Progenitor cell of endocrine pancreas (in vitro differentiated cells): ENCODE measurements around the gene ATR. TPM values are rescaled to one million over a fixed set of nuclear protein-coding genes. Genes with fewer than 3 reads are reported as not detected.
"Not testable (repeated sequence)": the region's sequence is repeated elsewhere in the genome, so short reads cannot be mapped to it uniquely, and the experiment has no call there.

ENCODE experiments used
- DNase-seq: peaks from one replicate; pipeline ENCODE4 v3.0.0; 2021; ENCODE audit warnings: low spot score; ENCODE audit not compliant: unreplicated experiment
- H3K27ac Mint-ChIP-seq: 2 replicates; pipeline ENCODE4 v1.8.0; 2021; ENCODE audit warnings: mild to moderate bottlenecking, moderate library complexity, mixed read lengths
- H3K27me3 Mint-ChIP-seq: 2 replicates; pipeline ENCODE4 v1.8.0; 2021; ENCODE audit warnings: mixed read lengths
- H3K36me3 Mint-ChIP-seq: 2 replicates; pipeline ENCODE4 v1.8.0; 2022; ENCODE audit warnings: mixed read lengths; ENCODE audit not compliant: insufficient read depth
- H3K4me1 Mint-ChIP-seq: 2 replicates; pipeline ENCODE4 v1.8.0; 2021; ENCODE audit warnings: low read depth, mixed read lengths
- H3K4me3 Mint-ChIP-seq: 2 replicates; pipeline ENCODE4 v1.8.0; 2021; ENCODE audit warnings: low read depth, mild to moderate bottlenecking, moderate library complexity, mixed read lengths
- H3K9me3 Mint-ChIP-seq: 2 replicates; pipeline ENCODE4 v1.8.0; 2021; ENCODE audit warnings: low read depth, mixed read lengths
- total RNA-seq: library from RNA; stranded (reverse); gene quantifications from 2 replicates; pipeline ENCODE4 v1.2.1, GENCODE V29; 2021
- TF ChIP-seq, protein P1 (sequence below): fragments of 200-600 bp; sonication (generic); IDR thresholded peaks from one replicate; pipeline ENCODE4 v1.5.0; 2021; ENCODE audit warnings: antibody characterized with exemption, mild to moderate bottlenecking; ENCODE audit not compliant: unreplicated experiment

Gene ATR
- total RNA-seq, 1 donor from 2014 or later: 20.3 TPM

DNA sequence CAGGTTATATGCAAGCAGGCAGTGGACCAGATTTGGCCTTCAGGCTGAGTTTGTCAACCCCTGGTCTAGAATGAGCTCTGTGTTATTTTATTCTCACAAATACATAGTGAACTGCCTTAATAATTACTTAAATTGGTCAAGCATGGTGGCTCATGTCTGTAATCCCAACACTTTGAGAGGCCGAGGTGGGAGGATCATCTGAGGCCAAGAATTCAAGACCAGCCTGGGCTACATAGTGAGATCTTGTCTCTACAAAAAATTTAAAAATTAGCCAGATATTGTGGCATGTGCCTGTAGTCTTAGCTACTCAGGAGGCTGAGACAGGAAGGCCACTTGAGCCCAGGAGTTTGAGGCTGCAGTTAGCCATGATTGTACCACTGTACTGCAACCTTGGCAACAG lies 32.7 kb upstream of the ATR start:
- Mint-ChIP-seq H3K9me3 (no peaks in the 10 kb centered on the region), H3K27ac (no peak overlapping the region), H3K4me3 (no peak overlapping the region), H3K27me3 (no peaks in the 10 kb centered on the region), H3K36me3 (no peaks in the 10 kb centered on the region), H3K4me1 (no peaks in the 10 kb centered on the region)
- TF ChIP-seq, protein P1, sequence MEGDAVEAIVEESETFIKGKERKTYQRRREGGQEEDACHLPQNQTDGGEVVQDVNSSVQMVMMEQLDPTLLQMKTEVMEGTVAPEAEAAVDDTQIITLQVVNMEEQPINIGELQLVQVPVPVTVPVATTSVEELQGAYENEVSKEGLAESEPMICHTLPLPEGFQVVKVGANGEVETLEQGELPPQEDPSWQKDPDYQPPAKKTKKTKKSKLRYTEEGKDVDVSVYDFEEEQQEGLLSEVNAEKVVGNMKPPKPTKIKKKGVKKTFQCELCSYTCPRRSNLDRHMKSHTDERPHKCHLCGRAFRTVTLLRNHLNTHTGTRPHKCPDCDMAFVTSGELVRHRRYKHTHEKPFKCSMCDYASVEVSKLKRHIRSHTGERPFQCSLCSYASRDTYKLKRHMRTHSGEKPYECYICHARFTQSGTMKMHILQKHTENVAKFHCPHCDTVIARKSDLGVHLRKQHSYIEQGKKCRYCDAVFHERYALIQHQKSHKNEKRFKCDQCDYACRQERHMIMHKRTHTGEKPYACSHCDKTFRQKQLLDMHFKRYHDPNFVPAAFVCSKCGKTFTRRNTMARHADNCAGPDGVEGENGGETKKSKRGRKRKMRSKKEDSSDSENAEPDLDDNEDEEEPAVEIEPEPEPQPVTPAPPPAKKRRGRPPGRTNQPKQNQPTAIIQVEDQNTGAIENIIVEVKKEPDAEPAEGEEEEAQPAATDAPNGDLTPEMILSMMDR: no peak
- no peak for DNase-seq

DNA sequence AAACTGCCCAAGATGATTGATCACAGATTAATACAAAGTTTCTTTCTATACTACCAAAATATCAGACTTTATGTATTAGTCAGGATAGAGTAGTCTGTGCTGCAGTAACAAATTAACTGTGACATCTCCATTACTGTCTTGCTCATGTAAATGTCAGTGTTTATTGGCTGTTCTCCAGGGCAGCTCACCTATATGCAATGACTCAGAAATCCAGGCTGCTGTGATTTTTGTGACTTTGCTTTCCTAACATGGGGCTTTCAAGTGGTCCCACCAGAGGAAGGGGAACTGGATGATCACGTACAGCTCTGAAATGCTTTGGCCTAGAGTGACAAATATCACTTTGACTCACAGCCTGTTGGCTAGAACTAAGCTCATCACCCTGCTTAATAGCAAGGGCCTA lies 30.6 kb upstream of the ATR start:
- Mint-ChIP-seq H3K36me3 (no peaks in the 10 kb centered on the region), H3K9me3 (no peaks in the 10 kb centered on the region), H3K27me3 (no peaks in the 10 kb centered on the region), H3K4me3 (no peak overlapping the region), H3K4me1 (peaks cover 5% of the 10 kb centered on the region), H3K27ac (no peak overlapping the region)
- TF ChIP-seq, protein P1: no peak
- DNase-seq: no peak

DNA sequence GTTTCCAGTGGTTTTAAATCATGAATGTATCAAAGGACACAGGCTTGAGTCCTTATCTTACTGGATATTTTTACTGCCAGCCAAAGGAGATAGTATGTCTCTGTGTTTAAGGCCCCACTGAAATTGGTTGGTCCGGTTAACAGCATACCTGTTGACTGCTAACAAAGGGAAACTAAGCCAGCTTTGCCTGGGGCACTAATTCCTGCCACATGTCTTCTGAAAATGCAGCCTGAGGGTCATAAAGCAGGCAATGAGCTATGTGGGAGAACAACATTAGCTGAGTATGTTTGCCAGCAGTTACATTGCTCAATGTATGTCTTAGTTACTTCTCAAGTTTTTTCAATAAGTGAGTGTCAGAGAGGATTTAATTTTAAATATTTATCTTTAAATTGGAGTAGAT lies 30.1 kb upstream of the ATR start:
- Mint-ChIP-seq H3K27me3 (no peaks in the 10 kb centered on the region), H3K9me3 (no peaks in the 10 kb centered on the region), H3K4me1 (peaks cover 5% of the 10 kb centered on the region), H3K4me3 (no peak overlapping the region), H3K36me3 (no peaks in the 10 kb centered on the region), H3K27ac (no peak overlapping the region)
- no peak for DNase-seq
- TF ChIP-seq, protein P1: no peak

DNA sequence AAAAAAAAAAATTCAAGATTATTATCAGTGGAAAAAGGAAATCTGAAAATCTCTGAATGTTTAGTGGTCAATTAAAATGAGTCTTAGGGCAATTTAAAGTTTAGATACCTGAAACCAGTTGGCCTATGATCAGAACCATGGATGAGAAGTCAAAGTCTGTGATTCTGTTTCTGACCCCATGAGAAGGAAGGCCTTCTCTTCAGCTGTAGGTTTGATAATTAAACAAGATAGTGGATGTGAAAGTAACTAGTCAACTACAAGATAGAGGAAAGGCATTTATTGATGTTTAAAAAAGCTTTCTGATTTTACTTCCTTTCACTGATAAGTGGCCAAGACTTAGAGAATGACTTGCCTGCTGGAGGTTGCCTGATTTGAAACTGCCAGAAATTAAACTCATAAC lies 26.4 kb upstream of the ATR start:
- H3K27me3 Mint-ChIP-seq: no peaks in the 10 kb centered on the region
- TF ChIP-seq, protein P1: no peak
- peaks cover 5% of the 10 kb centered on the region for H3K4me1 Mint-ChIP-seq
- DNase-seq: no peak
- no peak overlapping the region for H3K4me3 Mint-ChIP-seq
- H3K36me3 Mint-ChIP-seq: peaks cover 6% of the 10 kb centered on the region
- H3K27ac Mint-ChIP-seq: no peak overlapping the region
- no peaks in the 10 kb centered on the region for H3K9me3 Mint-ChIP-seq

DNA sequence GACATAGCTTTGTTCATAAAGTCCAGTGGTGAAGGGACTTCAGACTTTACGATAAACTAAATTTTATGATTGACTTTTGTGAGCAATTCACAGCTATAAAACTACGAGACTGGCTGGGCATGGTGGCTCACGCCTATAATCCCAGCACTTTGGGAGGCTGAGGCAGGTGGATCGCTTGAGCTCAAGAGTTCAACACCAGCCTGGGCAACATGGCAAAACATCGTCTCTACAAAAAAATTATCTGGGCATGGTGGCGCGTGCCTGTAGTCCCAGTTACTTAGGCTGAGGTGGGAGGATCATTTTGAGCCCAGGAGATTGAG lies 24.8 kb upstream of the ATR start:
- not testable (repeated sequence) for H3K27ac Mint-ChIP-seq, H3K36me3 Mint-ChIP-seq, H3K4me1 Mint-ChIP-seq, H3K4me3 Mint-ChIP-seq, DNase-seq, H3K27me3 Mint-ChIP-seq, H3K9me3 Mint-ChIP-seq

DNA sequence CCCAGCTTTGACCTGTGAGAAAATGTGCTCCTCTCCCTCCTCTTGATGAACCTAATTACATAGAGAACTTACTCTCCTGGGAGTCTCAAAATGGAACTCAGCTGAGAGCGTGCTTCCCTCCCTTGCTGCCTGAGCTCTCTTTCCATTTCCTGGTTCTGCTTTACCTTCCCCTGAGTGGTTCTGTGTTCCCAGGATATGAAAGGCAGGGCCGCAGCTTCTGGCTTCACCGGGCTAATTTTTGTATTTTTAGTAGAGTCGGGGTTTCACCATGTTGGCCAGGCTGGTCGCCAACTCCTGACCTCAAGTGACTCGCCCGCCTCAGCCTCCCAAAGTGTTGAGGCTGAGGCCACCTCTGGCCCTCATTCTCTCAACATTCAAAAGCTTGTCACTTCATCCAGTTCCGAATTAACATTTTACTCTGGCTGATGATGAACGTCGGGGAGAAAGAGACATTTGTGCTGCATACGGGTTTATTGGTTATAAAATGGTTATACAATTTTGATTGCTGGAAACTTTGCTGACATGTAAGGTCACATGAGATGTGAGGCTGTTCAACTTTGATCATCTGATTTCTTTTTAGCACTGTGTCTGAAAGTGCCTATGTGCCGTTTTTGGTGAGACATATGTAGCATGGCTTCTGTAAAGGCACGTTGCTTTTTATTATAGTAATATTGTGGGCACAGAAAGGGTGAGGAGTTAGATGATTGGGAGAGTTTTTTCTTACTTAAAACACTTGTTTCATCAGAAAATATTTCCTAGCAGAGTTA lies 24.3 kb upstream of the ATR start:
- H3K9me3 Mint-ChIP-seq: no peaks in the 10 kb centered on the region
- TF ChIP-seq, protein P1: no peak
- H3K27ac Mint-ChIP-seq: no peak overlapping the region
- no peak overlapping the region for H3K4me3 Mint-ChIP-seq
- H3K27me3 Mint-ChIP-seq: no peaks in the 10 kb centered on the region
- H3K36me3 Mint-ChIP-seq: peaks cover 9% of the 10 kb centered on the region
- DNase-seq: no peak
- H3K4me1 Mint-ChIP-seq: peaks cover 11% of the 10 kb centered on the region
